HEK293 (cell line): ENCODE measurements around the gene ZNF423.

Experiments used
- CTCF ChIA-PET: fragments of 350-600 bp; formaldehyde crosslinking; extraction: SDS; loops from one replicate; lab custom pipeline; 2021; ENCODE audit warnings: antibody characterized with exemption; lab: Yijun Ruan, JAX
- POLR2A ChIA-PET: fragments of 300-600 bp; formaldehyde crosslinking; extraction: SDS; loops from one replicate; lab custom pipeline; 2020; ENCODE audit warnings: antibody characterized with exemption, inconsistent platforms; lab: Yijun Ruan, JAX
- H3K27ac ChIP-seq: fragments of 200-500 bp; sonication (Bioruptor generic); 2 replicates; pipeline ENCODE4 v1.5.1; 2014; ENCODE audit warnings: low read depth, low read length, control low read depth, inconsistent platforms; ENCODE audit errors: extremely low read depth
- H3K36me3 ChIP-seq, 2 experiments: fragments of 200-500 bp in 1 of 2; sonication (Bioruptor generic) in 1 of 2; 1 replicate in 1 of 2; 2 replicates in 1 of 2; pipeline ENCODE4 v1.5.1; 2014 to 2017; ENCODE audit warnings: inconsistent platforms in 2 of 2, low read length in 2 of 2; ENCODE audit not compliant: control insufficient read depth in 2 of 2, insufficient read depth in 1 of 2
- H3K4me1 ChIP-seq: fragments of 200-500 bp; sonication (Bioruptor generic); 2 replicates; pipeline ENCODE4 v1.5.1; 2014; ENCODE audit warnings: mild to moderate bottlenecking, low read length, inconsistent platforms; ENCODE audit not compliant: control insufficient read depth, insufficient read depth
- H3K4me3 ChIP-seq: 2 replicates; pipeline ENCODE4 v1.5.1; 2011; ENCODE audit warnings: low read depth, mild to moderate bottlenecking, control low read depth, low read length, moderate library complexity
- H3K9me3 ChIP-seq: fragments of 200-500 bp; sonication (Bioruptor generic); 2 replicates; pipeline ENCODE4 v1.5.1; 2014; ENCODE audit warnings: low read depth, low read length, inconsistent platforms; ENCODE audit not compliant: control insufficient read depth, insufficient read depth
- GFI1B ChIP-seq: fragments of 450-650 bp; formaldehyde crosslinking; IDR thresholded peaks from 2 replicates; pipeline ENCODE4 v1.5.1; 2016; ENCODE audit warnings: missing biosample characterization, missing genetic modification characterization
- PRDM6 ChIP-seq: fragments of 450-650 bp; formaldehyde crosslinking; IDR thresholded peaks from 2 replicates; pipeline ENCODE4 v1.5.1; 2017; ENCODE audit warnings: missing biosample characterization, missing genetic modification characterization
- TRIM28 ChIP-seq: IDR thresholded peaks from 2 replicates; pipeline ENCODE4 v1.6.1; 2011; ENCODE audit warnings: low read length, control low read depth, borderline replicate concordance
- ZBTB48 ChIP-seq: fragments of 450-650 bp; formaldehyde crosslinking; IDR thresholded peaks from 2 replicates; pipeline ENCODE4 v1.5.1; 2016; ENCODE audit warnings: missing biosample characterization, missing genetic modification characterization
- ZNF132 ChIP-seq: fragments of 450-650 bp; formaldehyde crosslinking; IDR thresholded peaks from 2 replicates; pipeline ENCODE4 v1.5.1; 2017; ENCODE audit warnings: missing biosample characterization, missing genetic modification characterization, borderline replicate concordance
- ZNF157 ChIP-seq: fragments of 450-650 bp; formaldehyde crosslinking; IDR thresholded peaks from 2 replicates; pipeline ENCODE4 v1.5.1; 2016; ENCODE audit warnings: missing biosample characterization, missing genetic modification characterization
- ZNF19 ChIP-seq: fragments of 450-650 bp; formaldehyde crosslinking; IDR thresholded peaks from 2 replicates; pipeline ENCODE4; 2016; ENCODE audit warnings: missing biosample characterization, missing genetic modification characterization, low read depth
- ZNF211 ChIP-seq: fragments of 450-650 bp; formaldehyde crosslinking; IDR thresholded peaks from 2 replicates; pipeline ENCODE4 v1.5.1; 2016; ENCODE audit warnings: low read depth, missing biosample characterization, missing genetic modification characterization
- ZNF223 ChIP-seq: fragments of 450-650 bp; formaldehyde crosslinking; IDR thresholded peaks from 2 replicates; pipeline ENCODE4 v1.5.1; 2016; ENCODE audit warnings: missing biosample characterization, missing genetic modification characterization
- ZNF416 ChIP-seq: fragments of 450-650 bp; formaldehyde crosslinking; IDR thresholded peaks from 2 replicates; pipeline ENCODE4 v1.5.1; 2016; ENCODE audit warnings: missing biosample characterization, missing genetic modification characterization
- ZNF521 ChIP-seq: fragments of 450-650 bp; formaldehyde crosslinking; IDR thresholded peaks from 2 replicates; pipeline ENCODE4 v1.5.1; 2017; ENCODE audit warnings: missing biosample characterization, mild to moderate bottlenecking, missing genetic modification characterization
- ZNF548 ChIP-seq: fragments of 450-650 bp; formaldehyde crosslinking; IDR thresholded peaks from 2 replicates; pipeline ENCODE4 v1.5.1; 2016; ENCODE audit warnings: missing biosample characterization, missing genetic modification characterization
- ZNF558 ChIP-seq: fragments of 450-650 bp; formaldehyde crosslinking; IDR thresholded peaks from 2 replicates; pipeline ENCODE4 v1.5.1; 2016; ENCODE audit warnings: missing biosample characterization, missing genetic modification characterization
- ZNF660 ChIP-seq: fragments of 450-650 bp; IDR thresholded peaks from 2 replicates; pipeline ENCODE4 v1.5.1; 2018; ENCODE audit warnings: missing biosample characterization, mild to moderate bottlenecking, missing genetic modification characterization
- ZNF76 ChIP-seq: fragments of 450-650 bp; formaldehyde crosslinking; IDR thresholded peaks from 2 replicates; pipeline ENCODE4; 2016; ENCODE audit warnings: low read depth, missing biosample characterization, missing genetic modification characterization, borderline replicate concordance
- ZNF791 ChIP-seq: fragments of 450-650 bp; formaldehyde crosslinking; IDR thresholded peaks from 2 replicates; pipeline ENCODE4 v1.5.1; 2016; ENCODE audit warnings: missing biosample characterization, missing genetic modification characterization
- ZNF837 ChIP-seq: fragments of 450-650 bp; formaldehyde crosslinking; IDR thresholded peaks from 2 replicates; pipeline ENCODE4 v1.5.1; 2016; ENCODE audit warnings: missing biosample characterization, missing genetic modification characterization
- ZNF843 ChIP-seq: fragments of 450-650 bp; formaldehyde crosslinking; IDR thresholded peaks from 2 replicates; pipeline ENCODE4 v1.5.1; 2016; ENCODE audit warnings: missing biosample characterization, missing genetic modification characterization
- TF ChIP-seq, protein P1 (sequence below): fragments of 450-650 bp; formaldehyde crosslinking; IDR thresholded peaks from 2 replicates; pipeline ENCODE4 v1.5.0; 2017; ENCODE audit warnings: missing biosample characterization, missing genetic modification characterization, borderline replicate concordance
- TF ChIP-seq, protein P2 (sequence below): fragments of 450-650 bp; formaldehyde crosslinking; IDR thresholded peaks from 2 replicates; pipeline ENCODE4 v1.5.1; 2016; ENCODE audit warnings: missing biosample characterization, missing genetic modification characterization
- TF ChIP-seq, protein P3 (sequence below): fragments of 450-650 bp; formaldehyde crosslinking; IDR thresholded peaks from 2 replicates; pipeline ENCODE4 v1.5.1; 2016; ENCODE audit warnings: missing biosample characterization, missing genetic modification characterization
- TF ChIP-seq, protein P4 (sequence below): fragments of 450-650 bp; formaldehyde crosslinking; IDR thresholded peaks from 2 replicates; pipeline ENCODE4 v1.5.1; 2016; ENCODE audit warnings: missing biosample characterization, missing genetic modification characterization

ZNF423 gene

DNA sequence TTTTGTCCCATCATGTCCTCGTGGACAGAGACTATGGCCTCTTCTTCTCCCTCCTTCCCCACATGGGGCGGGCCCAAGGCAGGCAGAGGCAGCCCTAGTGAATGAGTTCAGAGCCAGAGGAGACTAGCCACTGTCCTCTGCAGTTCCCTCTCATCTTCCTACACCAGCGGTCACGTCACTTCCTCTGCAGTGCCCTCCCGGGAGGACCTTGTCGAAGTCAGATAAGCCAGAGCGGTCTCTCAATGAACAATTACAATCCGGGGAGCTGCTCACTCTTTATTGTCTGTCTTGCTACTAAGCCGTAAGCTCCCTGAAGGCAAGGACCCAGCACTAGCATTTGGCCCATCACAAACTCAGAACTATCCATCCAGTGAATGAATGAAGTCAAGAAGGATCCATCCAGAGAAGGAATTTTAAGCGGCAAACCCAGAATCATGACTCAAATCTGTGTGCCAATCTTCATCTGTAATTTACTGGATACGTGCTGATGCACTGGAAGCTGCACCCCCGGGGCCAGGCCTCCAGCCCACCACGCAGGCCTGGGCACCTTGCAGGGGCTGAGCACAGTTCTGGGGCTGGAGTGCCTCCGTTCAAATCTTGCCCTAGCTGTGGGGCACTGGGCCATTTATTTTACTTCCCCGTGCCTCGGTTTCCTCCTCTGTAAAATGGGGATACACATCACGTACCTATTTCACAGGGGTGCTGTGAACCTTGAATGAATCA, 18.1 kb downstream of the ZNF423 start (continued):
- TF ChIP-seq ZNF157: no peak
- TF ChIP-seq GFI1B: no peak
- TF ChIP-seq ZNF211 (tag by site-specific recombination): no peak
- TF ChIP-seq, protein P1, sequence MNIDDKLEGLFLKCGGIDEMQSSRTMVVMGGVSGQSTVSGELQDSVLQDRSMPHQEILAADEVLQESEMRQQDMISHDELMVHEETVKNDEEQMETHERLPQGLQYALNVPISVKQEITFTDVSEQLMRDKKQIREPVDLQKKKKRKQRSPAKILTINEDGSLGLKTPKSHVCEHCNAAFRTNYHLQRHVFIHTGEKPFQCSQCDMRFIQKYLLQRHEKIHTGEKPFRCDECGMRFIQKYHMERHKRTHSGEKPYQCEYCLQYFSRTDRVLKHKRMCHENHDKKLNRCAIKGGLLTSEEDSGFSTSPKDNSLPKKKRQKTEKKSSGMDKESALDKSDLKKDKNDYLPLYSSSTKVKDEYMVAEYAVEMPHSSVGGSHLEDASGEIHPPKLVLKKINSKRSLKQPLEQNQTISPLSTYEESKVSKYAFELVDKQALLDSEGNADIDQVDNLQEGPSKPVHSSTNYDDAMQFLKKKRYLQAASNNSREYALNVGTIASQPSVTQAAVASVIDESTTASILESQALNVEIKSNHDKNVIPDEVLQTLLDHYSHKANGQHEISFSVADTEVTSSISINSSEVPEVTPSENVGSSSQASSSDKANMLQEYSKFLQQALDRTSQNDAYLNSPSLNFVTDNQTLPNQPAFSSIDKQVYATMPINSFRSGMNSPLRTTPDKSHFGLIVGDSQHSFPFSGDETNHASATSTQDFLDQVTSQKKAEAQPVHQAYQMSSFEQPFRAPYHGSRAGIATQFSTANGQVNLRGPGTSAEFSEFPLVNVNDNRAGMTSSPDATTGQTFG: no peak
- no peak for TF ChIP-seq ZNF132 (tag by site-specific recombination)
- TF ChIP-seq ZNF76 (tag by site-specific recombination): no peak
- TF ChIP-seq ZBTB48 (tag by site-specific recombination): no peak
- TF ChIP-seq, protein P2, sequence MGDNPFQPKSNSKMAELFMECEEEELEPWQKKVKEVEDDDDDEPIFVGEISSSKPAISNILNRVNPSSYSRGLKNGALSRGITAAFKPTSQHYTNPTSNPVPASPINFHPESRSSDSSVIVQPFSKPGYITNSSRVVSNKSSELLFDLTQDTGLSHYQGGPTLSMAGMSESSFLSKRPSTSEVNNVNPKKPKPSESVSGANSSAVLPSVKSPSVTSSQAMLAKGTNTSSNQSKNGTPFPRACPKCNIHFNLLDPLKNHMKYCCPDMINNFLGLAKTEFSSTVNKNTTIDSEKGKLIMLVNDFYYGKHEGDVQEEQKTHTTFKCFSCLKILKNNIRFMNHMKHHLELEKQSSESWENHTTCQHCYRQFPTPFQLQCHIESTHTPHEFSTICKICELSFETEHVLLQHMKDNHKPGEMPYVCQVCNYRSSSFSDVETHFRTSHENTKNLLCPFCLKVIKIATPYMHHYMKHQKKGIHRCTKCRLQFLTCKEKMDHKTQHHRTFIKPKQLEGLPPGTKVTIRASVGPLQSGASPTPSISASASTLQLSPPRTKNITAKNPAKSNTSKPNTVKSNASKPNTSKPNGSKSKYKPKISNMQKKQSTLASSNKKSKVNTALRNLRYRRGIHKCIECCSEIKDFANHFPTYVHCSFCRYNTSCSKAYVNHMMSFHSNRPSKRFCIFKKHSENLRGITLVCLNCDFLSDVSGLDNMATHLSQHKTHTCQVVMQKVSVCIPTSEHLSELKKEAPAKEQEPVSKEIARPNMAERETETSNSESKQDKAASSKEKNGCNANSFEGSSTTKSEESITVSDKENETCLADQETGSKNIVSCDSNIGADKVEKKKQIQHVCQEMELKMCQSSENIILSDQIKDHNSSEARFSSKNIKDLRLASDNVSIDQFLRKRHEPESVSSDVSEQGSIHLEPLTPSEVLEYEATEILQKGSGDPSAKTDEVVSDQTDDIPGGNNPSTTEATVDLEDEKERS (tag by site-specific recombination): no peak
- TF ChIP-seq ZNF660 (tag by site-specific recombination): no peak
- no peak for TF ChIP-seq ZNF843 (tag by site-specific recombination)
- no peak for TF ChIP-seq ZNF558 (tag by site-specific recombination)
- TF ChIP-seq ZNF223 (tag by site-specific recombination): no peak

DNA sequence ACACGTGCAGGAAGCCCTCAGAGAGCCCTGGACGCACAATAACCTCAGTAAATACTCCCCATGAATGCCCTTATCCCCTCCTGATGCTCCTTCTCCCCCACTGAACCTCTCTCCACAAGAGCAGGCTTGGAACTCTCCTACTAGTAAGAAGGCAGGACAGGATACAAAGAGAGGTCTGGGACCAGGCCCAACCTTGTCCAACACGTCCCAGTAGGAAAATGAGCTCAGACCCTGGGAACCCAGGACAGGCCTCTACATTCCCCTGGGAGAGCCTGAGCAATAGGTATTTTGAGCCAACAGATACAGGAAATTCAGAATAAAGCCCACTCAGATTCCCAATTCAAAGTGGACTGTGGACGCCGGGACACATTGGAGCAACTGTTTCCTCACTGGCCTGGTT, 19.2 kb downstream of the ZNF423 start:
- no peaks in the 10 kb centered on the region for H3K36me3 ChIP-seq
- TF ChIP-seq ZNF416 (no peak), ZNF19 (tag by site-specific recombination) (no peak), PRDM6 (tag by site-specific recombination) (no peak), ZNF548 (no peak), TRIM28 (no peak), ZNF521 (no peak), ZNF837 (tag by site-specific recombination) (no peak), ZNF791 (tag by site-specific recombination) (no peak)
- TF ChIP-seq, protein P3, sequence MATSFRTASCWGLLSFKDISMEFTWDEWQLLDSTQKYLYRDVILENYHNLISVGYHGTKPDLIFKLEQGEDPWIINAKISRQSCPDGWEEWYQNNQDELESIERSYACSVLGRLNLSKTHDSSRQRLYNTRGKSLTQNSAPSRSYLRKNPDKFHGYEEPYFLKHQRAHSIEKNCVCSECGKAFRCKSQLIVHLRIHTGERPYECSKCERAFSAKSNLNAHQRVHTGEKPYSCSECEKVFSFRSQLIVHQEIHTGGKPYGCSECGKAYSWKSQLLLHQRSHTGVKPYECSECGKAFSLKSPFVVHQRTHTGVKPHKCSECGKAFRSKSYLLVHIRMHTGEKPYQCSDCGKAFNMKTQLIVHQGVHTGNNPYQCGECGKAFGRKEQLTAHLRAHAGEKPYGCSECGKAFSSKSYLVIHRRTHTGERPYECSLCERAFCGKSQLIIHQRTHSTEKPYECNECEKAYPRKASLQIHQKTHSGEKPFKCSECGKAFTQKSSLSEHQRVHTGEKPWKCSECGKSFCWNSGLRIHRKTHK: no peak
- TF ChIP-seq, protein P4, sequence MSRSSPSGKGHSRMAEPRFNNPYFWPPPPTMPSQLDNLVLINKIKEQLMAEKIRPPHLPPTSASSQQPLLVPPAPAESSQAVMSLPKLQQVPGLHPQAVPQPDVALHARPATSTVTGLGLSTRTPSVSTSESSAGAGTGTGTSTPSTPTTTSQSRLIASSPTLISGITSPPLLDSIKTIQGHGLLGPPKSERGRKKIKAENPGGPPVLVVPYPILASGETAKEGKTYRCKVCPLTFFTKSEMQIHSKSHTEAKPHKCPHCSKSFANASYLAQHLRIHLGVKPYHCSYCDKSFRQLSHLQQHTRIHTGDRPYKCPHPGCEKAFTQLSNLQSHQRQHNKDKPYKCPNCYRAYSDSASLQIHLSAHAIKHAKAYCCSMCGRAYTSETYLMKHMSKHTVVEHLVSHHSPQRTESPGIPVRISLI (tag by site-specific recombination): no peak
- TF ChIP-seq, protein P1: no peak
- no peaks in the 10 kb centered on the region for H3K9me3 ChIP-seq
- no peak overlapping the region for H3K27ac ChIP-seq
- no peak overlapping the region for H3K4me3 ChIP-seq
- POLR2A ChIA-PET: no interaction called here
- CTCF ChIA-PET: no interaction called here
- no peaks in the 10 kb centered on the region for H3K4me1 ChIP-seq
